Gastrocnemius medialis (tissue), 4 donors: Measurements from ENCODE around the gene AGAP5.

Experiments
- CTCF ChIP-seq, 5 experiments: fragments of 450-650 bp in 3 of 5; fragments of 200-600 bp in 2 of 5; sonication (generic) in 2 of 5; IDR thresholded peaks in 4 of 5; conservative IDR thresholded peaks in 1 of 5; 1 replicate in 4 of 5; 2 replicates in 1 of 5; pipeline ENCODE4 v1.5.1; 2016 to 2019; ENCODE audit warnings: antibody characterized with exemption in 5 of 5, mild to moderate bottlenecking in 3 of 5, moderate library complexity in 3 of 5
- POLR2A ChIP-seq, 2 donors: fragments of 450-650 bp; IDR thresholded peaks; one replicate each; pipeline ENCODE4 v1.6.1; 2017; ENCODE audit warnings: antibody characterized with exemption in 2 of 2, mild to moderate bottlenecking in 2 of 2, moderate library complexity in 2 of 2

GRCh38 chr10:73628405-73628804 is 69.5 kb downstream of the AGAP5 start:
- TF ChIP-seq CTCF (IDR thresholded peaks at IDR 0.05 in 4 of 5, conservative IDR thresholded peaks at IDR 0.05 in 1 of 5): no peak
- no peak for TF ChIP-seq POLR2A (IDR thresholded peaks at IDR 0.05)
